ENCODE measurements around the gene MEMO1. TPM values are rescaled to one million over a fixed set of nuclear protein-coding genes. Genes with fewer than 3 reads are reported as not detected.

The MEMO1 gene
- total and polyA plus RNA-seq, 2 of the 4 experiments (the other 2 are of a cell fraction) = 23.7 to 49.7 TPM

DNA sequence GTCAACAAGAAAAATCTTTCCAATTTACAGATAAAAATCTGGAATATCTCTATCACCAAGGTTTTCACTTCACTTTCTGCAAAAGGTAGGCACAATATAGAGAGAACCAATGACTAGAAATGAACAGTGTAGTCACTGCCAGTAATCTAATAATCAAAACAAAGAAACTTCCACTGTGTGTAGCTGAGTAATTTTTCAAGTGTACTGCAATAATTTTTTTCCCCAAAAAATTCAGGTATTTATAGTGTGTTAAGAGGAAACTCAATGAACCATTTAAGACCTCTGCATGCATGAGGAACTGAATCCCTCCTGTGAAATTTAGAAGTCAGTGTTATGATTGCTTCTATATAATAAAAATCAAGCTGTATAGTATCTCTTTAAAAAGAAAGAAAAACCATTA, 121.8 kb downstream of the MEMO1 start:
- Histone ChIP-seq H3K56ac (ENCODE audit: extremely low read depth, insufficient read depth, low read length) (no peak overlapping the region), H3K14ac (replicated peaks; ENCODE audit: low read depth, low read length) (no peak overlapping the region), H3K9me1 (ENCODE audit: insufficient read depth, low read length) (no peaks in the 10 kb centered on the region), H2BK15ac (ENCODE audit: low read depth, low read length) (no peak overlapping the region), H4K91ac (ENCODE audit: insufficient read depth, low read depth, low read length) (no peak overlapping the region), H3K4me1 (ENCODE audit: control insufficient read depth, insufficient read depth, low read length) (peaks cover 4% of the 10 kb centered on the region), H3K4me2 (ENCODE audit: low read depth, low read length) (no peak overlapping the region), H2BK20ac (ENCODE audit: low read depth, low read length) (no peak overlapping the region), H3K18ac (ENCODE audit: low read depth, low read length) (no peak overlapping the region), H3K23ac (ENCODE audit: low read depth, low read length) (no peak overlapping the region), H4K8ac (ENCODE audit: low read depth in 2 of 2, low read length in 2 of 2) (no peak overlapping the region), H3K4me3 (ENCODE audit: insufficient read depth, low read depth, low read length) (no peak overlapping the region), H3K27me3 (ENCODE audit: control insufficient read depth, insufficient read depth, low read length) (no peaks in the 10 kb centered on the region), H2AK9ac (replicated peaks; ENCODE audit: low read depth, low read length, poor library complexity) (no peak overlapping the region), H3K79me1 (ENCODE audit: low read depth in 1 of 2, low read length in 2 of 2) (peaks cover 0 to 10% of the 10 kb centered on the region in 2 experiments; a peak in 3 of 4 replicates), H2BK5ac (ENCODE audit: low read depth, low read length, poor library complexity, severe bottlenecking) (no peak overlapping the region), H3K27ac (ENCODE audit: insufficient read depth, low read length) (no peak overlapping the region), H4K5ac (ENCODE audit: low read depth, low read length) (no peak overlapping the region), H3K36me3 (ENCODE audit: control insufficient read depth, insufficient read depth, low read length) (peaks cover 3% of the 10 kb centered on the region), H4K20me1 (ENCODE audit: insufficient read depth, low read length) (no peaks in the 10 kb centered on the region), H2AK5ac (ENCODE audit: low read depth, low read length) (no peak overlapping the region), H2AFZ (replicated peaks; ENCODE audit: low read length, poor library complexity) (no peak overlapping the region), H3K4ac (ENCODE audit: low read depth, low read length) (no peak overlapping the region), H3K9ac (ENCODE audit: low read depth, low read length) (no peak overlapping the region), H2BK120ac (ENCODE audit: low read depth, low read length) (no peak overlapping the region), H3K9me3 (ENCODE audit: control insufficient read depth, insufficient read depth, low read length) (no peaks in the 10 kb centered on the region)
- ChIA-PET POLR2A (ENCODE audit: unreplicated experiment) (no interaction called here), CTCF (no interaction called here)
- intact Hi-C loops (cut with micrococcal nuclease) = loop anchor here (5.0 kb wide), 1 partner anchor 118 kb away; no protein-coding TSS in a partner anchor
- DNase-seq (no peak), ATAC-seq (ENCODE audit: low read depth) (no peak; the same call in 1 of the 2 replicates)
- BruUV-seq (replicated peaks) = no TSS peak
- dilution Hi-C loops (cut with HindIII; ENCODE audit: low sequenced_read_pairs, unreplicated experiment) = no loop called here
- no peak for TF ChIP-seq MXI1 (IDR thresholded peaks at IDR 0.05; ENCODE audit: borderline replicate concordance, low read depth, low read length)
- TF ChIP-seq RAD21 (IDR thresholded peaks at IDR 0.05; ENCODE audit: low read length) = no peak
- no peak for TF ChIP-seq ELK1 (IDR thresholded peaks at IDR 0.05; ENCODE audit: borderline replicate concordance, low read depth, low read length)
- TF ChIP-seq RFX5 (IDR thresholded peaks at IDR 0.05; ENCODE audit: low read depth, low read length) = no peak
- TF ChIP-seq POLR2A (IDR thresholded peaks at IDR 0.05; ENCODE audit: low read depth, low read length) = no peak
- in situ Hi-C loops (cut with MboI; ENCODE audit: low sequenced_read_pairs) = no loop called here

Data from IMR-90 (cell line).